DOHH2 (cell line): Measurements from ENCODE around the gene DAPP1.

ENCODE experiments used
- H3F3A ChIP-seq: fragments of 200-600 bp; sonication (generic), shearing (Covaris generic); 2 replicates; pipeline ENCODE4 v1.6.0; 2016; ENCODE audit warnings: antibody characterized with exemption, mild to moderate bottlenecking; ENCODE audit not compliant: control insufficient read depth, insufficient read depth
- H3K27ac ChIP-seq: fragments of 200-600 bp; sonication (generic); 2 replicates; pipeline ENCODE4 v1.5.1; 2014; ENCODE audit warnings: low read depth, mild to moderate bottlenecking, low read length, moderate library complexity
- H3K27me3 ChIP-seq: fragments of 200-600 bp; sonication (generic); 2 replicates; pipeline ENCODE4 v1.6.1; 2014; ENCODE audit warnings: mild to moderate bottlenecking, low read length, mixed read lengths; ENCODE audit not compliant: control insufficient read depth
- H3K36me3 ChIP-seq: fragments of 200-600 bp; sonication (generic); 2 replicates; pipeline ENCODE4 v1.6.1; 2014; ENCODE audit warnings: mild to moderate bottlenecking, low read length, moderate library complexity, mixed read lengths; ENCODE audit not compliant: control insufficient read depth
- H3K4me1 ChIP-seq: fragments of 200-600 bp; sonication (generic); 2 replicates; pipeline ENCODE4 v1.6.1; 2014; ENCODE audit warnings: mild to moderate bottlenecking, low read length, mixed read lengths; ENCODE audit not compliant: control insufficient read depth
- H3K4me2 ChIP-seq: fragments of 200-600 bp; sonication (generic); 2 replicates; pipeline ENCODE4 v1.6.0; 2014; ENCODE audit warnings: mild to moderate bottlenecking, low read length, moderate library complexity
- H3K4me3 ChIP-seq: fragments of 200-600 bp; sonication (generic); 2 replicates; pipeline ENCODE4 v1.5.1; 2014; ENCODE audit warnings: mild to moderate bottlenecking, low read length, mixed read lengths
- H3K79me2 ChIP-seq: fragments of 200-600 bp; sonication (generic); 2 replicates; pipeline ENCODE4 v1.6.1; 2014; ENCODE audit warnings: mild to moderate bottlenecking, low read length, mixed read lengths; ENCODE audit not compliant: control insufficient read depth
- H3K9me2 ChIP-seq: fragments of 200-600 bp; sonication (generic); replicated peaks from 2 replicates; pipeline ENCODE4 v1.6.1; 2014; ENCODE audit warnings: mild to moderate bottlenecking, low read length, mixed read lengths; ENCODE audit not compliant: control insufficient read depth
- H3K9me3 ChIP-seq: fragments of 200-600 bp; sonication (generic); 2 replicates; pipeline ENCODE4 v1.6.1; 2014; ENCODE audit warnings: antibody characterized with exemption, low read length, mixed read lengths; ENCODE audit not compliant: control insufficient read depth, insufficient read depth
- H4K20me1 ChIP-seq: fragments of 200-600 bp; sonication (generic); 2 replicates; pipeline ENCODE4 v1.6.0; 2014; ENCODE audit warnings: low read depth, mild to moderate bottlenecking, antibody characterized with exemption, low read length, moderate library complexity; ENCODE audit not compliant: control insufficient read depth, insufficient read depth
- EZH2phosphoT487 ChIP-seq: fragments of 200-600 bp; sonication (generic); IDR thresholded peaks from 2 replicates; pipeline ENCODE4 v1.6.1; 2017; ENCODE audit warnings: borderline replicate concordance, mild to moderate bottlenecking, antibody characterized with exemption, low read length, moderate library complexity, mixed read lengths
- TF ChIP-seq, protein P1 (sequence below): fragments of 200-600 bp; sonication (generic); IDR thresholded peaks from one replicate; pipeline ENCODE4 v1.5.1; 2014; ENCODE audit warnings: antibody characterized with exemption, mild to moderate bottlenecking, low read depth, low read length; ENCODE audit not compliant: poor library complexity, severe bottlenecking

The DAPP1 gene

DNA sequence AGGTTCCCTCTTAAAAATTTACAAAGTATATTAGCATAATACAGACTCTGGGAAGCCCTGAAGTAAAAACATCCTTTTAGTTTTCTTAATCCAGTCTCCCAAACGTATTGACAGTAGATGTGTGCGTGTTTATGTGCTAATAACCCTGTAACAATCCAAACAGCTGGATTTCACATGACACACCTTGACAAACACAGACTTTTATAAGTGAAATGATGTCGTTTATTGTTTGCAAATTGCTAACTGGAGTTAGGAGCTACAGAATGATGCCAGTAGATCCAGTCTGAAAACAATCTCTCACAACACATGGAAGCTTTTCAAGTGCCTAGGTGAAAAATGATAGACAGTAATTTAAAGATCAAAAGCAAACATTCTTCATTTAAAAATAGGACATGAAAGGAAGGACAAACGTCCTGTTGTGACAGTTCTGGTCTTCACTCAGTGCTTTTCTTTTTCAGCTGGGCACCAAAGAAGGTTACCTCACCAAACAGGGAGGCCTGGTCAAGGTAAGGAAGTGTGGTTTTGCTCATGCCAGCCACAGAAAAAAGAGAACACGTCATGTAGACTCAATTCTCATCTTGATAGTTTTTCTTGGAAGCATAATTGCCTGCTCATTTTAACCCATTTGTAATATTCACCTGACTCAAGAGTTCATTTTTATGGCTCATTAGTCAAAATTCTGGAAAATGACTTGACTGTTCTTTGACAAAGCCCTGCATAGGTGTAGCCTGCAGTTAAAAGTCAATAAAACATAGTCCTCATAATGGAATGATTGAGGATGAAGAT lies 44.7 kb downstream of the DAPP1 start:
- Histone ChIP-seq H3K4me1 (peaks cover 8% of the 10 kb centered on the region), H3K36me3 (peaks cover 85% of the 10 kb centered on the region), H3F3A (peaks cover 5% of the 10 kb centered on the region), H3K4me3 (no peak overlapping the region), H4K20me1 (no peaks in the 10 kb centered on the region), H3K9me2 (no peaks in the 10 kb centered on the region), H3K27ac (no peak overlapping the region), H3K4me2 (no peak overlapping the region), H3K79me2 (no peaks in the 10 kb centered on the region), H3K27me3 (no peaks in the 10 kb centered on the region), H3K9me3 (no peaks in the 10 kb centered on the region)
- TF ChIP-seq EZH2phosphoT487: no peak
- TF ChIP-seq, protein P1, sequence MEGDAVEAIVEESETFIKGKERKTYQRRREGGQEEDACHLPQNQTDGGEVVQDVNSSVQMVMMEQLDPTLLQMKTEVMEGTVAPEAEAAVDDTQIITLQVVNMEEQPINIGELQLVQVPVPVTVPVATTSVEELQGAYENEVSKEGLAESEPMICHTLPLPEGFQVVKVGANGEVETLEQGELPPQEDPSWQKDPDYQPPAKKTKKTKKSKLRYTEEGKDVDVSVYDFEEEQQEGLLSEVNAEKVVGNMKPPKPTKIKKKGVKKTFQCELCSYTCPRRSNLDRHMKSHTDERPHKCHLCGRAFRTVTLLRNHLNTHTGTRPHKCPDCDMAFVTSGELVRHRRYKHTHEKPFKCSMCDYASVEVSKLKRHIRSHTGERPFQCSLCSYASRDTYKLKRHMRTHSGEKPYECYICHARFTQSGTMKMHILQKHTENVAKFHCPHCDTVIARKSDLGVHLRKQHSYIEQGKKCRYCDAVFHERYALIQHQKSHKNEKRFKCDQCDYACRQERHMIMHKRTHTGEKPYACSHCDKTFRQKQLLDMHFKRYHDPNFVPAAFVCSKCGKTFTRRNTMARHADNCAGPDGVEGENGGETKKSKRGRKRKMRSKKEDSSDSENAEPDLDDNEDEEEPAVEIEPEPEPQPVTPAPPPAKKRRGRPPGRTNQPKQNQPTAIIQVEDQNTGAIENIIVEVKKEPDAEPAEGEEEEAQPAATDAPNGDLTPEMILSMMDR: no peak

DNA sequence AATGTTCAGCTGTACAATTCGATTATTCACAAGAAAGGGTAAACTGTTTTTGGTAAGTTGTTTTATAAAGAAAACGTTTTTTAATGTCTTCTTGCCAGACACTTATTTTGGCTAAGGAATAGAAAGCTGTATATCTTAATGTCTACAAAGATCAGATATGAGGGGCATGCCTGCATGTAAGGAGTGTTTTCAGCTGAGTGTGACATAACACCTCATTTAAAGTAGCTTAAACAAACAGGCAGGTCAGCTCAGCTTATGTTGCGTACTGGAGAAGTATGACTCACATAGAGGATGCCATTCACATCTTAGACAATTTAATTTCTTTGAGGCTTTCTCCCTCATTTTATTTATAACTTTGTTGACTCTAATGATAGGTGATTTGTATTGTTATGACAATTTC lies 47.2 kb downstream of the DAPP1 start:
- Histone ChIP-seq H3K36me3 (peaks cover 81% of the 10 kb centered on the region), H4K20me1 (no peaks in the 10 kb centered on the region), H3K9me2 (no peaks in the 10 kb centered on the region), H3K27me3 (no peaks in the 10 kb centered on the region), H3F3A (peaks cover 5% of the 10 kb centered on the region; the same call in 1 of the 2 replicates), H3K79me2 (no peaks in the 10 kb centered on the region), H3K27ac (no peak overlapping the region), H3K9me3 (no peaks in the 10 kb centered on the region), H3K4me1 (peaks cover 8% of the 10 kb centered on the region), H3K4me3 (no peak overlapping the region), H3K4me2 (no peak overlapping the region)
- TF ChIP-seq, protein P1: no peak
- no peak for TF ChIP-seq EZH2phosphoT487

DNA sequence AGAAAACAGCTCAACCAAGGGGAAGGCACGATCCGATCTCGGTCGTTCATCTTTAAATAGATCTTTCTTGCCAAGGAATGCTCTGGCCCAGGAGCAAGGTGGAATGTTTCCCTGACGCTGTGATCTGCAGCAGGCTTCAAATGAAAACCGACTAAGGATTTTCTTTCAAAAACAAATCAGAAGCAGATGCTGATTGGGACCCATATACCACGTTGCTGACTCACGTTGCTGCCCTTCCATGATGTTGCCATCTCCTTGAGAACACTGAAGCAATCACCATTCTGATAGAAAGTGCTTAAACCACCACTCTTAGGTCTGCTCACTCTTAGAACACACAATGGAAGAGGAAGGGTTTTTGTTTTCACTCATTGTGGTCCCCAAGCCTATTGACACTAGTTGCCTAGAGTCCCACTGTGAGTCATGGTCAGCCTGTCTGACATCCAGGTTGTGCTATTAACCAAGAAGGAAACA lies 51.5 kb downstream of the DAPP1 start:
- H3K36me3 ChIP-seq: peaks cover 57% of the 10 kb centered on the region
- no peak overlapping the region for H3K4me3 ChIP-seq
- H3K4me2 ChIP-seq: no peak overlapping the region
- no peaks in the 10 kb centered on the region for H3F3A ChIP-seq
- no peaks in the 10 kb centered on the region for H3K27me3 ChIP-seq
- H3K9me3 ChIP-seq: no peaks in the 10 kb centered on the region
- no peaks in the 10 kb centered on the region for H3K79me2 ChIP-seq
- no peaks in the 10 kb centered on the region for H4K20me1 ChIP-seq
- no peak overlapping the region for H3K27ac ChIP-seq
- no peak for TF ChIP-seq EZH2phosphoT487
- TF ChIP-seq, protein P1: no peak
- H3K4me1 ChIP-seq: no peaks in the 10 kb centered on the region
- H3K9me2 ChIP-seq: no peaks in the 10 kb centered on the region
